Measurements from ENCODE around the gene COL19A1.

Gene COL19A1

GRCh38 chr6:70072540-70073179, 206.3 kb downstream of the COL19A1 start:
- no peak for DNase-seq

- DNase-seq, result no peak
Observed at GRCh38 chr6:70073637-70074036, 207.3 kb downstream of the COL19A1 start.

- DNase-seq, result no peak
Observed at GRCh38 chr6:70079241-70079640, 212.9 kb downstream of the COL19A1 start.

- DNase-seq, result no peak
Observed at GRCh38 chr6:70080443-70081070, 214.2 kb downstream of the COL19A1 start.

GRCh38 chr6:70082830-70083229, 216.5 kb downstream of the COL19A1 start:
- no peak for DNase-seq

- no peak for DNase-seq
Observed at GRCh38 chr6:70086806-70087205, 220.4 kb downstream of the COL19A1 start.

GRCh38 chr6:70094156-70094555, 227.8 kb downstream of the COL19A1 start:
- DNase-seq, result no peak

- no peak for DNase-seq
Observed at GRCh38 chr6:70099732-70100131, 233.4 kb downstream of the COL19A1 start.

GRCh38 chr6:70103798-70104197, 237.4 kb downstream of the COL19A1 start:
- no peak for DNase-seq

GRCh38 chr6:70107852-70108629, 241.7 kb downstream of the COL19A1 start:
- no peak for DNase-seq

- DNase-seq, result no peak
Observed at GRCh38 chr6:70110126-70111022, 244.0 kb downstream of the COL19A1 start.

- no peak for DNase-seq
Observed at GRCh38 chr6:70111737-70112136, 245.4 kb downstream of the COL19A1 start.

GRCh38 chr6:70112716-70113115, 246.4 kb downstream of the COL19A1 start:
- DNase-seq, result no peak

- DNase-seq, result no peak
Observed at GRCh38 chr6:70113171-70113570, 246.8 kb downstream of the COL19A1 start.

- no peak for DNase-seq
Observed at GRCh38 chr6:70118670-70119069, 252.3 kb downstream of the COL19A1 start.

GRCh38 chr6:70119218-70119835, 253.0 kb downstream of the COL19A1 start:
- no peak for DNase-seq

- DNase-seq, result no peak
Observed at GRCh38 chr6:70124443-70124842, 258.1 kb downstream of the COL19A1 start.

GRCh38 chr6:70124882-70125545, 258.7 kb downstream of the COL19A1 start:
- no peak for DNase-seq

GRCh38 chr6:70125602-70126001, 259.2 kb downstream of the COL19A1 start:
- no peak for DNase-seq

- no peak for DNase-seq
Observed at GRCh38 chr6:70129341-70129740, 263.0 kb downstream of the COL19A1 start.

- no peak for DNase-seq
Observed at GRCh38 chr6:70130865-70131264, 264.5 kb downstream of the COL19A1 start.

GRCh38 chr6:70131528-70131927, 265.2 kb downstream of the COL19A1 start:
- DNase-seq, result no peak
